Measurements from ENCODE around the gene HGFAC.

The HGFAC gene

DNA sequence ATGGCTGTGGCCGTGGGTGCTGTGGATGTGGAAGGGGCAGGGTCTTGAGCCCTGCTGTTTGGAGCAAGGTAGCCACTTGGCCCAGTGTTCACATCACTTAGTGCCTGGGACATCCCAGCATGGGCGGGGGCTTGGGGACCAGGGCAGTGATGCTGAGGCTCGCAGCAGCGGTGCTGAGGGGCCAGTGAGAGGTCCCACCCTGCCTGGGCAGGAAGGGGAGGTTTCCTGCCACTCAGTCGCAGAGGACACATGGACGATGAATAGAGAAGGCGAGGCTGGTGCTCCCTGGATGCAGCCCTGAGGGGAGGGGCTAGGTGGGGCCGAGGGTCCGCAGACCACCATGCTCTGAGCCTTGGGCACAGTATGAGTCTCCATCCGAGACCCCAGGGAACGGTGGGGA is 47.1 kb downstream of the HGFAC start:
- Histone ChIP-seq H3K4me1 (no peaks in the 10 kb centered on the region), H3K27me3 (peaks cover 46% of the 10 kb centered on the region)
- DNase-seq, result no peak

DNA sequence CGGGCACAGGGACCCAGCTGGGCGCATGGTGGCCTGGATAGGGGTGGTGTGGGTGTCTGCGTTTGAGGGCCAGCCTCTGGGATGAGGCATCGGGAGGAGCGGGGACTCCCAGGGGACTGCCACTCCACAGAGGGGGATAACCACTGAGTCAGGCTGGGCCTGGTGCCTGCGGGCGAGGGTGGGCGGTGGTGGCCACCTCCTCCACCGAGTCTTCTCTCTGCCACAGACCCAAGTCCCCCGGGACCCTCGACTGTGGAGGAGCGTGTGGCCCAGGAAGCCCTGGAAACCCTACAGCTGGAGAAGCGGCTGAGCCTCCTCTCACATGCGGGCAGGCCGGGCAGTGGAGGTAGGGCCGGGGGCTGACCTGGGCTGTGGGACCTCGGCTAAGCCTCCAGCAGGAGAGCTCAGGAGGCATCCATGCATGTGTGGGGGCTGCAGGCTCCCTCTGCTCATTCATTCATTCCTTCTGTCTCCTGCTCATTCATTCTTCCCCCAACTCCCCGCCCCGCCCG is 47.7 kb downstream of the HGFAC start:
- TF ChIP-seq, protein P1, sequence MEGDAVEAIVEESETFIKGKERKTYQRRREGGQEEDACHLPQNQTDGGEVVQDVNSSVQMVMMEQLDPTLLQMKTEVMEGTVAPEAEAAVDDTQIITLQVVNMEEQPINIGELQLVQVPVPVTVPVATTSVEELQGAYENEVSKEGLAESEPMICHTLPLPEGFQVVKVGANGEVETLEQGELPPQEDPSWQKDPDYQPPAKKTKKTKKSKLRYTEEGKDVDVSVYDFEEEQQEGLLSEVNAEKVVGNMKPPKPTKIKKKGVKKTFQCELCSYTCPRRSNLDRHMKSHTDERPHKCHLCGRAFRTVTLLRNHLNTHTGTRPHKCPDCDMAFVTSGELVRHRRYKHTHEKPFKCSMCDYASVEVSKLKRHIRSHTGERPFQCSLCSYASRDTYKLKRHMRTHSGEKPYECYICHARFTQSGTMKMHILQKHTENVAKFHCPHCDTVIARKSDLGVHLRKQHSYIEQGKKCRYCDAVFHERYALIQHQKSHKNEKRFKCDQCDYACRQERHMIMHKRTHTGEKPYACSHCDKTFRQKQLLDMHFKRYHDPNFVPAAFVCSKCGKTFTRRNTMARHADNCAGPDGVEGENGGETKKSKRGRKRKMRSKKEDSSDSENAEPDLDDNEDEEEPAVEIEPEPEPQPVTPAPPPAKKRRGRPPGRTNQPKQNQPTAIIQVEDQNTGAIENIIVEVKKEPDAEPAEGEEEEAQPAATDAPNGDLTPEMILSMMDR (IDR thresholded peaks at IDR 0.05; ENCODE audit: low read depth, low read length), result no peak
- H3K36me3 ChIP-seq, result no peaks in the 10 kb centered on the region
- no peak overlapping the region for H3K4me3 ChIP-seq (ENCODE audit: low read depth, low read length)
- H3K27me3 ChIP-seq, result peaks cover 45% of the 10 kb centered on the region
- no peaks in the 10 kb centered on the region for H3K4me1 ChIP-seq
- H3K9me3 ChIP-seq, result no peaks in the 10 kb centered on the region
- peak; percentile 61 for DNase-seq

More for the DNA sequence above, 47.1 kb downstream of the HGFAC start:
- TF ChIP-seq, protein P1 (IDR thresholded peaks at IDR 0.05; ENCODE audit: low read depth, low read length), result no peak
- no peaks in the 10 kb centered on the region for H3K9me3 ChIP-seq
- no peak overlapping the region for H3K4me3 ChIP-seq (ENCODE audit: low read depth, low read length)
- no peaks in the 10 kb centered on the region for H3K36me3 ChIP-seq

DNA sequence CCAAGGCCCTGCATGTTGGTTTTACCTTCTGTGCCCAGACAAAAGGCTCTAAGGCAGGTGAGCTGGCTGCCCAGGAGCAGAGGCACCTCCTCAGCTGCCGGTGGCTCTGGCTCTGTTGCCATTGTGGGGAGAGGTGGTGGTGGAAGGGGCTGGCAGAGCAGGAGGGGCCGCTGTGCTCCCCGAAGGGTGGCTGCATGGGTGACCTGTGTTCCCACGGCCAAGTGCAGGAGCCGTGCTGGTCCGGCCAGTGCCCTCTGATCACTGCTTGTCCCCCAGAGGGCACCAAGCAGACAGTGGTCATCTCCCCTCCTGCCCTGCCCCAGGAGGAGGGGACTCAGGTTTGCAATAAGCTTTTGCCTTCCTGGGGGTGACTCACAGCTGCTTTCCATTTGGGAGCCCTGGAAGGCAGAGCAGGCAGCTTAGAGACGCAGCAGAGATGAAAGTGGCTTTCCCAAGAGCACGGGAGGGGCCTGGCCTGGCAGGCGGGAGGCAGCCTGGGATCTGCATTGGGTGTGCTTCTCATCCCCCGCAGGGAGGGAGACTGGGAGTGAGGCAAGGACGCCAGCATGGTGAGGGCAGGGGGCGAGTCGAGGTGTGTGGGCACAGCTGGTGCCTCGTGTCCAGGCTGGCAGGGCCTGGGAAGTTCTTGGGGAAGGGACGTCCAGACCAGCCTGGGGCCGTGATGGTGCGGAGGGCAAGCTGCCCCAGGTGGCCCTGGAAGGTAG is 50.1 kb downstream of the HGFAC start:
- H3K4me3 ChIP-seq (ENCODE audit: low read depth, low read length), result no peak overlapping the region
- TF ChIP-seq, protein P1 (IDR thresholded peaks at IDR 0.05; ENCODE audit: low read depth, low read length), result no peak
- no peak for DNase-seq
- H3K36me3 ChIP-seq, result no peaks in the 10 kb centered on the region
- H3K4me1 ChIP-seq, result no peaks in the 10 kb centered on the region
- no peaks in the 10 kb centered on the region for H3K9me3 ChIP-seq
- H3K27me3 ChIP-seq, result peaks cover 34% of the 10 kb centered on the region

DNA sequence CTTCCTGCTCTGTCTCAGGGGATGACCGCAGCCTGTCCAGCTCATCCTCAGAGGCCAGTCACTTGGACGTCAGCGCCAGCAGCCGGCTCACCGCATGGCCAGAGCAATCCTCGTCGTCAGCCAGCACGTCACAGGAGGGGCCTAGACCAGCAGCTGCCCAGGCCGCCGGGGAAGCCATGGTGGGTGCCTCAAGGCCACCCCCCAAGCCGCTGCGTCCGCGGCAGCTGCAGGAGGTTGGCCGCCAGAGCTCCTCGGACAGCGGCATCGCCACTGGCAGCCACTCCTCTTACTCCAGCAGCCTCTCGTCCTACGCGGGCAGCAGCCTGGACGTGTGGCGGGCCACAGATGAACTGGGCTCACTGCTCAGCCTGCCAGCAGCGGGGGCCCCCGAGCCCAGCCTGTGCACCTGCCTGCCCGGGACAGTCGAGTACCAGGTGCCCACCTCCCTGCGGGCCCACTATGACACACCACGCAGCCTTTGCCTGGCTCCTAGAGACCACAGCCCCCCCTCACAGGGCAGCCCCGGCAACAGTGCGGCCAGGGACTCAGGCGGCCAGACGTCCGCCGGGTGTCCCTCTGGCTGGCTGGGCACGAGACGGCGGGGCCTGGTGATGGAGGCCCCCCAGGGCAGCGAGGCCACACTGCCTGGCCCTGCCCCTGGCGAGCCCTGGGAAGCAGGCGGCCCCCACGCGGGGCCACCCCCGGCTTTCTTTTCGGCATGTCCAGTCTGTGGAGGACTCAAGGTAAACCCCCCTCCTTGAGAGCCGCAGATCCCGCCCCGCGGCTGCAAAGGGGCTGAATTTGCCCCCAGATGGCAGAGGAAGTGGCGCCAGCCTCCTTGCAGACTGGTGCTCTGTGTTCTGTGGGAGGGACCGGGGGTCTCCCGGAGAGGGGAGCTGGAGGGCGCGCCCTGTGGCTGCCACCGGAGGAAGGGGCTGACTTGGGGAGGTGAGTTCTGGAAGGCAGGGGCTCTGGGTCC is 51.3 kb downstream of the HGFAC start:
- no peaks in the 10 kb centered on the region for H3K9me3 ChIP-seq
- H3K4me3 ChIP-seq (ENCODE audit: low read depth, low read length), result no peak overlapping the region
- no peaks in the 10 kb centered on the region for H3K36me3 ChIP-seq
- TF ChIP-seq, protein P1 (IDR thresholded peaks at IDR 0.05; ENCODE audit: low read depth, low read length), result no peak
- H3K4me1 ChIP-seq, result no peaks in the 10 kb centered on the region
- no peak for DNase-seq
- H3K27me3 ChIP-seq, result peaks cover 34% of the 10 kb centered on the region

DNA sequence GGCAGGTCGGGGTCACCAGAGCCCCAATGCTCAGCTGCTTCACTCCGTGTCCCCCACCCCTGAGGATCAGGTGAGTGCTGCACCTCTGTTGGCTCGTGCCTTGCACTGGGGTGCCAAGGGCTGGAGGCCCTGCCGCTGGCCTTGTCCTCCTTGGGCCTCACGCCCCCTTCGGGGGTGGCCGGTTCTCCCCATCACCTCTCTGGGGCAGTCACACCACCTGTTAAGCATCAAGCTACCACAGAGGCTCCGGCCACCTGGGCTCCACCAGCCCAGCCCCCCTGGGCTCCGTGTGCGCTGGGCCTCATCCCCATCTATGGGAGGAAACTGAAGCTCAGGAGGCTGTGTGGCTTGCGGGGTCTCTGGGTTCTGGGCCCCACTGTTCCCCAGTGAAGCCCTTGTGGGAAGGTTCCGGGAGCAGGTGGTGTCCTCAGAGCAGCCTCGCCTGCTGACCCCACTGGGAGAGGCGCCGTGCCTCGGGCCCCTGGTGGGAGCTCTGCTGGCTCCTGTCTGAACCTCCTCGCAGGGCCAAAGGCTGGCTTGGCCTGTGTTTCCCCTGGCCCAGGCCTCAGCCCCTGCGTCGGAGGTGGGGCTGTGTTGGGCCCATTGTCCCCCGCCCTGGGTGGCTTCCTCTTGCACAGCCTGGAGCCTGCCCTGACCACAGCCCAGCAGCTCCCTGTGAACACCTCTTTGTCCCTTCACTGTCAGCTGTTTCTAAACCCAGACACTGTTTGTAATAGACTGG is 52.1 kb downstream of the HGFAC start:
- no peak for DNase-seq
- H3K4me3 ChIP-seq (ENCODE audit: low read depth, low read length), result no peak overlapping the region
- H3K27me3 ChIP-seq, result peaks cover 31% of the 10 kb centered on the region
- no peaks in the 10 kb centered on the region for H3K4me1 ChIP-seq
- no peaks in the 10 kb centered on the region for H3K36me3 ChIP-seq
- TF ChIP-seq, protein P1 (IDR thresholded peaks at IDR 0.05; ENCODE audit: low read depth, low read length), result no peak
- H3K9me3 ChIP-seq, result no peaks in the 10 kb centered on the region

Data from BE2C (cell line).